ENCODE data around the gene CR1.
"Not testable (repeated sequence)": the region's sequence is repeated elsewhere in the genome, so short reads cannot be mapped to it uniquely, and the experiment has no call there.

The CR1 gene

GRCh38 chr1:207503950-207504349 is 8.0 kb downstream of the CR1 start:
- no peak for DNase-seq (ENCODE audit: low read depth in 3 of 3)

GRCh38 chr1:207504438-207504837 is 8.5 kb downstream of the CR1 start:
- no peak for DNase-seq (ENCODE audit: low read depth in 3 of 3)

GRCh38 chr1:207510444-207510843 is 14.5 kb downstream of the CR1 start:
- no peak for DNase-seq (ENCODE audit: low read depth in 3 of 3)

GRCh38 chr1:207514890-207515289 is 18.9 kb downstream of the CR1 start:
- DNase-seq (ENCODE audit: low read depth in 3 of 3), result no peak

GRCh38 chr1:207516729-207517128 is 20.8 kb downstream of the CR1 start:
- no peak for DNase-seq (ENCODE audit: low read depth in 3 of 3)

- DNase-seq (ENCODE audit: low read depth in 3 of 3), result no peak
Measured at GRCh38 chr1:207518608-207519236, 22.8 kb downstream of the CR1 start.

GRCh38 chr1:207519505-207520399 is 23.8 kb downstream of the CR1 start:
- no peak for DNase-seq (ENCODE audit: low read depth in 3 of 3)

GRCh38 chr1:207520400-207521345 is 24.7 kb downstream of the CR1 start:
- DNase-seq (ENCODE audit: low read depth in 3 of 3), result not testable (repeated sequence)

- DNase-seq (ENCODE audit: low read depth in 3 of 3), result not testable (repeated sequence)
Measured at GRCh38 chr1:207525239-207525638, 29.3 kb downstream of the CR1 start.

- DNase-seq (ENCODE audit: low read depth in 3 of 3), result not testable (repeated sequence)
Measured at GRCh38 chr1:207528401-207528800, 32.4 kb downstream of the CR1 start.

GRCh38 chr1:207536263-207536662 is 40.3 kb downstream of the CR1 start:
- not testable (repeated sequence) for DNase-seq (ENCODE audit: low read depth in 3 of 3)

- DNase-seq (ENCODE audit: low read depth in 3 of 3), result not testable (repeated sequence)
Measured at GRCh38 chr1:207546677-207547357, 50.9 kb downstream of the CR1 start.

GRCh38 chr1:207554823-207555222 is 58.9 kb downstream of the CR1 start:
- DNase-seq (ENCODE audit: low read depth in 3 of 3), result not testable (repeated sequence)

- no peak for DNase-seq (ENCODE audit: low read depth in 3 of 3)
Measured at GRCh38 chr1:207565546-207566468, 69.8 kb downstream of the CR1 start.

GRCh38 chr1:207571926-207572325 is 76.0 kb downstream of the CR1 start:
- not testable (repeated sequence) for DNase-seq (ENCODE audit: low read depth in 3 of 3)

- DNase-seq (ENCODE audit: low read depth in 3 of 3), result not testable (repeated sequence)
Measured at GRCh38 chr1:207573074-207573473, 77.1 kb downstream of the CR1 start.

- DNase-seq (ENCODE audit: low read depth in 3 of 3), result not testable (repeated sequence)
Measured at GRCh38 chr1:207575381-207575780, 79.4 kb downstream of the CR1 start.

- no peak for DNase-seq (ENCODE audit: low read depth in 3 of 3)
Measured at GRCh38 chr1:207578796-207579435, 83.0 kb downstream of the CR1 start.

GRCh38 chr1:207579436-207579799 is 83.5 kb downstream of the CR1 start:
- peak in 1 of 3 experiments; percentile 0 for DNase-seq (ENCODE audit: low read depth in 3 of 3)

All from stimulated activated CD4-positive, alpha-beta T cell treated with anti-CD3 and anti-CD28 coated beads, TNF-alpha, amount 100 ng/mL, for 24 hours (primary cell).